K562 (cell line): ENCODE data around the gene C1orf167. TPM values are rescaled to one million over a fixed set of nuclear protein-coding genes. Genes with fewer than 3 reads are reported as not detected.

Source experiments
- BCOR ChIP-seq: fragments of 450-650 bp; IDR thresholded peaks from 2 replicates; pipeline ENCODE4 v1.6.1; 2016
- CREB3 ChIP-seq: fragments of 450-650 bp; conservative IDR thresholded peaks from 2 replicates; pipeline ENCODE4 v1.6.1; 2016; ENCODE audit warnings: missing genetic modification characterization, low read depth, mild to moderate bottlenecking, missing compliant biosample characterization, moderate library complexity
- CREM ChIP-seq: IDR thresholded peaks from 2 replicates; pipeline ENCODE4 v1.6.1; 2014; ENCODE audit warnings: antibody characterized with exemption, low read depth
- DMBX1 ChIP-seq: fragments of 250-450 bp; sonication (Bioruptor Pico); IDR thresholded peaks from 2 replicates; pipeline ENCODE4 v1.8.0; 2022; ENCODE audit warnings: inconsistent platforms, mild to moderate bottlenecking, moderate library complexity, borderline replicate concordance
- EHMT2 ChIP-seq: fragments of 450-650 bp; IDR thresholded peaks from 2 replicates; pipeline ENCODE4 v1.6.1; 2018; ENCODE audit warnings: antibody characterized with exemption
- GTF2E2 ChIP-seq: fragments of 200-800 bp; sonication (Bioruptor generic); IDR thresholded peaks from 2 replicates; pipeline ENCODE4 v1.6.1; 2016; ENCODE audit warnings: missing genetic modification characterization, missing compliant biosample characterization
- HMGXB4 ChIP-seq: sonication (generic); formaldehyde crosslinking; IDR thresholded peaks from 2 replicates; pipeline ENCODE4 v1.8.1; 2023; ENCODE audit warnings: mild to moderate bottlenecking, missing genetic modification reagents
- ID3 ChIP-seq, 2 experiments: fragments of 250-450 bp in 1 of 2; fragments of 450-650 bp in 1 of 2; sonication (Bioruptor Pico) in 1 of 2; IDR thresholded peaks; 2 replicates each; pipeline versions ENCODE4 v1.6.1 to v1.8.0; 2016 to 2021; ENCODE audit warnings: mild to moderate bottlenecking in 2 of 2, moderate library complexity in 2 of 2, missing compliant biosample characterization in 1 of 2, missing genetic modification characterization in 1 of 2
- KDM1A ChIP-seq, 2 experiments: fragments of 450-650 bp; IDR thresholded peaks; 2 replicates each; pipeline ENCODE4 v1.6.1; 2016; ENCODE audit warnings: mild to moderate bottlenecking in 2 of 2
- MITF ChIP-seq: IDR thresholded peaks from 2 replicates; pipeline ENCODE4 v1.6.1; 2014; ENCODE audit warnings: antibody characterized with exemption
- NEUROD1 ChIP-seq: fragments of 150-350 bp; IDR thresholded peaks from 2 replicates; pipeline ENCODE4 v1.6.1; 2014; ENCODE audit warnings: borderline replicate concordance, low read length, low read depth; ENCODE audit not compliant: partially characterized antibody
- NKRF ChIP-seq: fragments of 450-650 bp; IDR thresholded peaks from 2 replicates; pipeline ENCODE4 v1.6.1; 2016; ENCODE audit warnings: borderline replicate concordance
- NR3C1 ChIP-seq: sonication (generic); formaldehyde crosslinking; IDR thresholded peaks from 2 replicates; pipeline ENCODE4 v1.8.1; 2022; ENCODE audit warnings: missing genetic modification reagents
- RBM15 ChIP-seq: fragments of 200-400 bp; formaldehyde crosslinking; IDR thresholded peaks from 2 replicates; pipeline ENCODE4 v1.6.1; 2018; ENCODE audit warnings: mild to moderate bottlenecking, low read length, moderate library complexity; ENCODE audit not compliant: insufficient read depth
- RBM17 ChIP-seq: fragments of 200-400 bp; formaldehyde crosslinking; IDR thresholded peaks from 2 replicates; pipeline ENCODE4 v1.6.1; 2017; ENCODE audit warnings: low read depth, mild to moderate bottlenecking, low read length, borderline replicate concordance
- ZBTB43 ChIP-seq: sonication (generic); formaldehyde crosslinking; IDR thresholded peaks from 2 replicates; pipeline ENCODE4 v1.8.0; 2023; ENCODE audit warnings: mild to moderate bottlenecking, missing genetic modification reagents
- ZNF124 ChIP-seq: sonication (generic); formaldehyde crosslinking; IDR thresholded peaks from 2 replicates; pipeline ENCODE4 v1.8.1; 2022; ENCODE audit warnings: missing genetic modification reagents
- ZNF140 ChIP-seq: fragments of 250-450 bp; sonication (Bioruptor Pico); IDR thresholded peaks from 2 replicates; pipeline ENCODE4 v1.8.0; 2021; ENCODE audit warnings: moderate library complexity, mild to moderate bottlenecking, inconsistent platforms
- ZNF263 ChIP-seq: sonication (generic); formaldehyde crosslinking; IDR thresholded peaks from 2 replicates; pipeline ENCODE4 v1.8.0; 2022; ENCODE audit warnings: mild to moderate bottlenecking, missing genetic modification reagents, borderline replicate concordance
- polyA plus RNA-seq, 8 experiments: library from polyadenylated mRNA; depleted of rRNA in 4 of 8; stranded (reverse) in 5 of 8; unstranded in 3 of 8; fragments of >200 nt; fragmentation: Nextera tagmentation in 2 of 8; fragmentation: Illumina TruSeq in 1 of 8; extraction: Ambion mirVana in 2 of 8; extraction: Trizol in 1 of 8; gene quantifications; 2 replicates each; pipeline versions ENCODE4 v1.2.1 to v1.2.3, GENCODE V29; 2011 to 2014; ENCODE audit warnings: inconsistent platforms in 1 of 8, missing spikeins in 1 of 8
- total RNA-seq, 7 experiments: library from RNA; depleted of rRNA in 6 of 7; stranded (reverse); fragments of >200 nt in 6 of 7; fragmentation: Illumina TruSeq in 2 of 7; extraction: Trizol in 2 of 7; gene quantifications; 2 replicates each; pipeline versions ENCODE4 v1.2.1 to v1.2.3, GENCODE V29; 2011 to 2021; ENCODE audit warnings: low replicate concordance in 1 of 7

The C1orf167 gene
- total and polyA plus RNA-seq, 9 of the 15 experiments (the other 6 are each of a cell fraction or from before 2014, with no cell fraction given): 0.22 to 0.86 (median 0.31) TPM; not detected in 2

GRCh38 chr1:11805422-11806306 lies 43.7 kb downstream of the C1orf167 start, which contains the start of the genes CLCN6 and MTHFR (continued):
- no peak for TF ChIP-seq ID3 (CRISPR knock-in tag; IDR thresholded peaks at IDR 0.05)
- peak; percentile 41; the same call in 1 of the 2 replicates for TF ChIP-seq ID3 (tag; IDR thresholded peaks at IDR 0.05)
- peak; percentile 17; the same call in 1 of the 2 replicates for TF ChIP-seq BCOR
- no peak for TF ChIP-seq ZNF140 (CRISPR knock-in tag)
- TF ChIP-seq ZNF263 (CRISPR knock-in tag): no peak
- TF ChIP-seq EHMT2: no peak
- TF ChIP-seq RBM17: no peak
- no peak for TF ChIP-seq KDM1A (IDR thresholded peaks at IDR 0.05)
- TF ChIP-seq DMBX1 (CRISPR knock-in tag): no peak
- no peak for TF ChIP-seq CREB3 (tag)
- TF ChIP-seq ZNF124 (CRISPR knock-in tag): no peak
- TF ChIP-seq NR3C1 (CRISPR knock-in tag): no peak
- TF ChIP-seq GTF2E2: peak; percentile 88
- peak; percentile 86 for TF ChIP-seq ZBTB43
- TF ChIP-seq NEUROD1: peak; percentile 74
- TF ChIP-seq CREM: peak; percentile 94
- TF ChIP-seq MITF: peak; percentile 97
- no peak for TF ChIP-seq HMGXB4 (CRISPR knock-in tag)
- TF ChIP-seq NKRF: peak; percentile 100
- no peak for TF ChIP-seq RBM15
